LNCaP clone FGC (cell line): Measurements from ENCODE around the gene ACSM3.
A peak's percentile ranks its signal among the peaks of the same experiment; 100 is the strongest.
"Not testable (repeated sequence)": the region's sequence is repeated elsewhere in the genome, so short reads cannot be mapped to it uniquely, and the experiment has no call there.

Source experiments
- DNase-seq: peaks from one replicate; pipeline ENCODE4 v3.0.0-alpha.2; 2011; ENCODE audit warnings: low read depth
- H3K4me3 ChIP-seq: 2 replicates; pipeline ENCODE4 v1.5.1; 2011; ENCODE audit warnings: mild to moderate bottlenecking, low read depth, low read length, control low read depth
- TF ChIP-seq, protein P1 (sequence below): IDR thresholded peaks from 2 replicates; pipeline ENCODE4 v1.5.1; 2012; ENCODE audit warnings: mild to moderate bottlenecking; ENCODE audit not compliant: control insufficient read depth, insufficient read depth; ENCODE audit errors: extremely low read depth

The ACSM3 gene

DNA sequence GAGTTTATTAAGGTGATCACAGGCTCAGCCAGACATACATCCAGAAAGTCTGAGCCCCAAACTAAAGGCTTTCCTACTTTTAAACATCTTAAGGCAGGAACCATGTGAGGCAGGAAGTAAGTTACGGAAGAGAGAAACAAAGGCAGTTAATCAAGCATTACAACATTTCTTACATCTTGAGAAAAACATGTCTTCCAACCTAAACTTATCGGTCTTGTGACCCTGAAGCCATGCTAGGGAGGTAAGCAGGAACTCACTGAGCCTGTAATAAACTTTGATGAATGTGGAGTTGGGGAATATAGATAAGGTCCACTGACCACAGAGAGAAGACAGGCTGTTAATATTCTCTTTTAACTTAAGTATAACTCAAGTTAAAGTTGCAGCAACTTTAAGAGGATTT, 3.5 kb upstream of the ACSM3 start:
- no peak overlapping the region for H3K4me3 ChIP-seq
- TF ChIP-seq, protein P1, sequence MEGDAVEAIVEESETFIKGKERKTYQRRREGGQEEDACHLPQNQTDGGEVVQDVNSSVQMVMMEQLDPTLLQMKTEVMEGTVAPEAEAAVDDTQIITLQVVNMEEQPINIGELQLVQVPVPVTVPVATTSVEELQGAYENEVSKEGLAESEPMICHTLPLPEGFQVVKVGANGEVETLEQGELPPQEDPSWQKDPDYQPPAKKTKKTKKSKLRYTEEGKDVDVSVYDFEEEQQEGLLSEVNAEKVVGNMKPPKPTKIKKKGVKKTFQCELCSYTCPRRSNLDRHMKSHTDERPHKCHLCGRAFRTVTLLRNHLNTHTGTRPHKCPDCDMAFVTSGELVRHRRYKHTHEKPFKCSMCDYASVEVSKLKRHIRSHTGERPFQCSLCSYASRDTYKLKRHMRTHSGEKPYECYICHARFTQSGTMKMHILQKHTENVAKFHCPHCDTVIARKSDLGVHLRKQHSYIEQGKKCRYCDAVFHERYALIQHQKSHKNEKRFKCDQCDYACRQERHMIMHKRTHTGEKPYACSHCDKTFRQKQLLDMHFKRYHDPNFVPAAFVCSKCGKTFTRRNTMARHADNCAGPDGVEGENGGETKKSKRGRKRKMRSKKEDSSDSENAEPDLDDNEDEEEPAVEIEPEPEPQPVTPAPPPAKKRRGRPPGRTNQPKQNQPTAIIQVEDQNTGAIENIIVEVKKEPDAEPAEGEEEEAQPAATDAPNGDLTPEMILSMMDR = no peak
- no peak for DNase-seq

DNA sequence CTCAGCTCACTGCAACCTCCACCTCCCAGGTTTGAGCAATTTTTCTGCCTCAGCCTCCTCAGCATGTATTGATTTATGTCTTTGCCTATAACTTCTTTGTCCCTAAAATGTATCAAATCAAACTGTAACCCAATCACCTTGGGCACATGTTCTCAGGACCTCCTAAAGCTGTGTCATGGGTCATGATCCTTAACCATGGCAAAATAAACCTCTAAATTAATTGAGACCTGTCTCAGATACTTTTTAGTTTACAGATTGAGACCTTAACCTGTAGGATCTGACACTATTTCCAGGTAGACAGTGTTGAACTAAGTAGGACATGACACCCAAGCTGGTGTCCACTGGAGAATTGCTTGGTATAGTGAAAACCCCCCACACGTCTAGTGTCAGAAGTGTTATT, 2.6 kb upstream of the ACSM3 start:
- DNase-seq = no peak
- H3K4me3 ChIP-seq = no peak overlapping the region
- TF ChIP-seq, protein P1 = no peak

DNA sequence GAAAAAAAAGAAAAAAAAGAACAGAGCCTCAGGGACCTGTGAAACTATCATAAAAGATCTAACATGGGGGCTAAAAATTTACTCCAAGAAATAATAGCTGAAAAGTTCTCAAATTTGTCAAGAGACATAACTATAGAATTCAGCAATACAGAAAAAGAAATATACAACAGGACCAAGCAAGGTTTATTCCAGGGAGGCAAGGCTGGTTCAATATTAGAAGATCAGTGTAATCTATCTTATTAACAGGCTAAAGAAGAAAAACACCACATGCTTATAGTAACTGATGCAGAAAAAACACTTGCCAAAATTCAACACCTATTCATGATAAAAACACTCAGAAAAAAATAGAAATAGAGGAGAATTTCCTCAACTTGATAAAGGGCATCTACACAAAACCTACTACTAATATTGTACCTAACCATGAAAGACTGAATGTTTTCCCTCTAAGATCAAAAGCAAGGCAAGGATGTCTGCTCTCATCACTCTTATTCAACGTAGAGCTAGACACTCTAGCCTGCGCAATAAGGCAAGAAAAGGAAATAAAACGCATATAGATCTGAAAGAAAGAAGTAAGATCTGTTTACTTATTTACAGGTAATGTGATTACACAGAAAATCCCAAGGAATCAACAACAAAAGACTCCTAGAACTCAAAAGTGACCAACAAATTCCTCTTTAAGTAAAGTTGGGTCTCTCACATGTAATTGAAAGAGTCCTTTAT, 1.2 kb upstream of the ACSM3 start:
- peak overlapping the region; percentile 55; the same call in 1 of the 2 replicates for H3K4me3 ChIP-seq
- TF ChIP-seq, protein P1 = no peak
- no peak for DNase-seq

DNA sequence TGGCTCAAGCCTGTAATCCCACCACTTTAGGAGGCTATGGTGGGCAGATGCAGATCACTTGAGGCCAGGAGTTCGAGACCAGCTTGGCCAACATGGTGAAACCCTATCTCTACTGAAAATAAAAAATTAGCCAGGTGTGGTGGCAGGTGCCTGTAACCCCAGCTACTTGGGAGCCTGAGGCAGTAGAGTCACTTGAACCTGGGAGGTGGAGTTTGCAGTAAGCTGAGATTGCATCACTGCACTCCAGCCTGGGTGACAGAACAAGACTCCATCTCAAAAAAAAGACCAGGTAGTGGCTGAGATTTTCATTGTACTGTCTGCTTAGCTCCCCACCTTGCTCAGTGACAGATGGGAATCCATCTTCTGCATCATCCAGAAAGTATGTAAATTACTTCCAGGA, 634 bp downstream of the ACSM3 start:
- not testable (repeated sequence) for DNase-seq
- peak overlapping the region; percentile 55; the same call in 1 of the 2 replicates for H3K4me3 ChIP-seq

DNA sequence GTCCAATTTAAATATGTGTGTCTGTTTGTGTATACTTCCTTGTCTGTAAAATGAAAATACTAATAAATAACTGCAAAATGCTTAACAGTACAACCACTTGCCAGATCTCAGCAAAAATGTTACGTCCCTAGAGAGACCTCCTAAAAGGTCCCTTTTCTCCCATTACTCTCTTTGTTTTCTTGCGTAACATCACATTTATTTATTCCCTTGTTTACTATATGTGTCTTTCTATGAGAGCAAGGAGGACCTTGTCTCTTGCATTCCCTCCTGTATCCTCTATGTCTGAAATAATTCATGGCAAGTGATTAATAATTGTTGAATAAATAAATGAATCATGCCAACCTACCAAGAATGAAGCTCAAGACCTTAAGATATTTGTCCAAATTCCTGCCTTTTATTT, 1.9 kb downstream of the ACSM3 start:
- no peak overlapping the region for H3K4me3 ChIP-seq
- TF ChIP-seq, protein P1 = no peak
- no peak for DNase-seq

DNA sequence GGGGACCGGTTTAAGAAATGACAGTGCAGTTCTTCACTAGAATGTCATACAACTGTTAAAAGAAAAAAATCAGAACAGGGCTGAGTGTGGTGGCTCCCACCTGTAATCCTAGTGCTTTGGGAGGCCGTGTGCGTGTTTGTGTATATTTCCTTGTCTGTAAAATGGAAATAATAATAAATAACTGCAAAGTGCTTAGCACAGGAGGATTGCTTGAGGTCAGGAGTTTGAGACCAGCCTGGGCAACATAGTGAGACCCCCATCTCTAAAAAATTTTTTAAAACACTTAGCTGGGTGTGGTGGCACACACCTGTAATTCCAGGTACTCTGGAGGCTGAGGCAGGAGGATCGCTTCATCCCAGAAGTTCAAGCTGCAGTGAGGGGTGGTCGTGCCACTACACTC, 2.5 kb downstream of the ACSM3 start:
- H3K4me3 ChIP-seq = no peak overlapping the region
- DNase-seq = no peak
- TF ChIP-seq, protein P1 = no peak

DNA sequence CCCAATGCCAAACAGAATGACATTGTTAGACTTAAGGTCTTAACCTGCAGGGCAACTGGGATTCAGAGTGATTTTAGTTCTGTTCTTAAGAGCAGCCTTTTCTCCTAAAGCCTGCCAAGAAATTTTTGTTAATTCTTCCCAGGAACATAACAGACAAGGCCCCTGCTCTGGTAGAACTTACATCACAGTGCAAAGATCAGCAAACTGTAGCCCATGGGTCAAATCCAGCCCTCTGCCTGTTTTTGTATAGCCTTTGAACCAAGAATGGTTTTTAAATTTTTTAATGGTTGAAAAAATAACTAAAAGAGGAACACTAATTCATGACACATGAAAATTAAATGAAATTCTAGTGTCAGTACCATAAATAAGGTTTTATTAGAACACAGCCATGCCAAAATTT, 3.8 kb downstream of the ACSM3 start:
- no peak for DNase-seq
- TF ChIP-seq, protein P1 = no peak
- H3K4me3 ChIP-seq = no peak overlapping the region
